SK-N-SH treated with all-trans-retinoic acid at 6 μM for 48 hours (cell line): ENCODE results near the gene NANOGP8.

ENCODE experiments used
- ARNTL ChIP-seq: fragments of 450-650 bp; formaldehyde crosslinking; IDR thresholded peaks from 2 replicates; pipeline ENCODE4 v1.5.0; 2020; ENCODE audit warnings: low read depth, mild to moderate bottlenecking, moderate library complexity, borderline replicate concordance
- ESRRG ChIP-seq: fragments of 250-450 bp; sonication (Bioruptor Pico); IDR thresholded peaks from 2 replicates; pipeline ENCODE4 v1.6.1; 2021; ENCODE audit warnings: mild to moderate bottlenecking
- ISL1 ChIP-seq: fragments of 250-450 bp; sonication (Bioruptor Pico); IDR thresholded peaks from 2 replicates; pipeline ENCODE4 v2.1.2; 2022; ENCODE audit warnings: mild to moderate bottlenecking, moderate library complexity
- PATZ1 ChIP-seq: fragments of 250-450 bp; sonication (Bioruptor Pico); IDR thresholded peaks from 2 replicates; pipeline ENCODE4 v1.8.0; 2020; ENCODE audit warnings: mild to moderate bottlenecking, moderate library complexity, borderline replicate concordance
- TOX ChIP-seq: fragments of 250-450 bp; sonication (Bioruptor Pico); IDR thresholded peaks from 2 replicates; pipeline ENCODE4 v1.8.0; 2021; ENCODE audit warnings: mild to moderate bottlenecking, moderate library complexity, borderline replicate concordance
- ZFP30 ChIP-seq: fragments of 450-650 bp; formaldehyde crosslinking; IDR thresholded peaks from 2 replicates; pipeline ENCODE4 v1.5.0; 2022; ENCODE audit warnings: mild to moderate bottlenecking, moderate library complexity
- ZNF70 ChIP-seq: fragments of 450-650 bp; formaldehyde crosslinking; IDR thresholded peaks from 2 replicates; pipeline ENCODE4 v1.5.0; 2020; ENCODE audit warnings: mild to moderate bottlenecking, moderate library complexity
- TF ChIP-seq, protein P1 (sequence below): fragments of 250-450 bp; sonication (Bioruptor Pico); IDR thresholded peaks from 2 replicates; pipeline ENCODE4 v1.5.0; 2020; ENCODE audit warnings: mild to moderate bottlenecking, moderate library complexity
- TF ChIP-seq, protein P2 (sequence below): fragments of 250-450 bp; sonication (Bioruptor Pico); IDR thresholded peaks from 2 replicates; pipeline ENCODE4 v1.8.0; 2021; ENCODE audit warnings: low read depth, mild to moderate bottlenecking, moderate library complexity, borderline replicate concordance
- TF ChIP-seq, protein P3 (sequence below): fragments of 250-450 bp; sonication (Bioruptor Pico); IDR thresholded peaks from 2 replicates; pipeline ENCODE4 v1.5.1; 2020; ENCODE audit warnings: low read depth, mild to moderate bottlenecking, moderate library complexity

- TF ChIP-seq, protein P1, sequence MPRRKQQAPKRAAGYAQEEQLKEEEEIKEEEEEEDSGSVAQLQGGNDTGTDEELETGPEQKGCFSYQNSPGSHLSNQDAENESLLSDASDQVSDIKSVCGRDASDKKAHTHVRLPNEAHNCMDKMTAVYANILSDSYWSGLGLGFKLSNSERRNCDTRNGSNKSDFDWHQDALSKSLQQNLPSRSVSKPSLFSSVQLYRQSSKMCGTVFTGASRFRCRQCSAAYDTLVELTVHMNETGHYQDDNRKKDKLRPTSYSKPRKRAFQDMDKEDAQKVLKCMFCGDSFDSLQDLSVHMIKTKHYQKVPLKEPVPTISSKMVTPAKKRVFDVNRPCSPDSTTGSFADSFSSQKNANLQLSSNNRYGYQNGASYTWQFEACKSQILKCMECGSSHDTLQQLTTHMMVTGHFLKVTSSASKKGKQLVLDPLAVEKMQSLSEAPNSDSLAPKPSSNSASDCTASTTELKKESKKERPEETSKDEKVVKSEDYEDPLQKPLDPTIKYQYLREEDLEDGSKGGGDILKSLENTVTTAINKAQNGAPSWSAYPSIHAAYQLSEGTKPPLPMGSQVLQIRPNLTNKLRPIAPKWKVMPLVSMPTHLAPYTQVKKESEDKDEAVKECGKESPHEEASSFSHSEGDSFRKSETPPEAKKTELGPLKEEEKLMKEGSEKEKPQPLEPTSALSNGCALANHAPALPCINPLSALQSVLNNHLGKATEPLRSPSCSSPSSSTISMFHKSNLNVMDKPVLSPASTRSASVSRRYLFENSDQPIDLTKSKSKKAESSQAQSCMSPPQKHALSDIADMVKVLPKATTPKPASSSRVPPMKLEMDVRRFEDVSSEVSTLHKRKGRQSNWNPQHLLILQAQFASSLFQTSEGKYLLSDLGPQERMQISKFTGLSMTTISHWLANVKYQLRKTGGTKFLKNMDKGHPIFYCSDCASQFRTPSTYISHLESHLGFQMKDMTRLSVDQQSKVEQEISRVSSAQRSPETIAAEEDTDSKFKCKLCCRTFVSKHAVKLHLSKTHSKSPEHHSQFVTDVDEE (CRISPR knock-in tag) = no peak
- TF ChIP-seq ESRRG (CRISPR knock-in tag) = no peak
- TF ChIP-seq ZNF70 = no peak
- TF ChIP-seq PATZ1 (CRISPR knock-in tag) = no peak
- TF ChIP-seq, protein P2, sequence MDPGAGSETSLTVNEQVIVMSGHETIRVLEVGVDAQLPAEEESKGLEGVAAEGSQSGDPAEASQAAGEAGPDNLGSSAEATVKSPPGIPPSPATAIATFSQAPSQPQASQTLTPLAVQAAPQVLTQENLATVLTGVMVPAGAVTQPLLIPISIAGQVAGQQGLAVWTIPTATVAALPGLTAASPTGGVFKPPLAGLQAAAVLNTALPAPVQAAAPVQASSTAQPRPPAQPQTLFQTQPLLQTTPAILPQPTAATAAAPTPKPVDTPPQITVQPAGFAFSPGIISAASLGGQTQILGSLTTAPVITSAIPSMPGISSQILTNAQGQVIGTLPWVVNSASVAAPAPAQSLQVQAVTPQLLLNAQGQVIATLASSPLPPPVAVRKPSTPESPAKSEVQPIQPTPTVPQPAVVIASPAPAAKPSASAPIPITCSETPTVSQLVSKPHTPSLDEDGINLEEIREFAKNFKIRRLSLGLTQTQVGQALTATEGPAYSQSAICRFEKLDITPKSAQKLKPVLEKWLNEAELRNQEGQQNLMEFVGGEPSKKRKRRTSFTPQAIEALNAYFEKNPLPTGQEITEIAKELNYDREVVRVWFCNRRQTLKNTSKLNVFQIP = no peak
- TF ChIP-seq, protein P3, sequence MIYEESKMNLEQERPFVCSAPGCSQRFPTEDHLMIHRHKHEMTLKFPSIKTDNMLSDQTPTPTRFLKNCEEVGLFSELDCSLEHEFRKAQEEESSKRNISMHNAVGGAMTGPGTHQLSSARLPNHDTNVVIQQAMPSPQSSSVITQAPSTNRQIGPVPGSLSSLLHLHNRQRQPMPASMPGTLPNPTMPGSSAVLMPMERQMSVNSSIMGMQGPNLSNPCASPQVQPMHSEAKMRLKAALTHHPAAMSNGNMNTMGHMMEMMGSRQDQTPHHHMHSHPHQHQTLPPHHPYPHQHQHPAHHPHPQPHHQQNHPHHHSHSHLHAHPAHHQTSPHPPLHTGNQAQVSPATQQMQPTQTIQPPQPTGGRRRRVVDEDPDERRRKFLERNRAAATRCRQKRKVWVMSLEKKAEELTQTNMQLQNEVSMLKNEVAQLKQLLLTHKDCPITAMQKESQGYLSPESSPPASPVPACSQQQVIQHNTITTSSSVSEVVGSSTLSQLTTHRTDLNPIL (CRISPR knock-in tag) = no peak
- no peak for TF ChIP-seq ZFP30
- no peak for TF ChIP-seq ARNTL (CRISPR knock-in tag)
- no peak for TF ChIP-seq ISL1 (CRISPR knock-in tag)
- TF ChIP-seq TOX (CRISPR knock-in tag) = no peak
Observed at GRCh38 chr15:35134299-35134698, 49.2 kb upstream of the NANOGP8 start.
